Measurements from ENCODE around the gene SEMA5B.
A peak's percentile ranks its signal among the peaks of the same experiment; 100 is the strongest.

The SEMA5B gene

DNA sequence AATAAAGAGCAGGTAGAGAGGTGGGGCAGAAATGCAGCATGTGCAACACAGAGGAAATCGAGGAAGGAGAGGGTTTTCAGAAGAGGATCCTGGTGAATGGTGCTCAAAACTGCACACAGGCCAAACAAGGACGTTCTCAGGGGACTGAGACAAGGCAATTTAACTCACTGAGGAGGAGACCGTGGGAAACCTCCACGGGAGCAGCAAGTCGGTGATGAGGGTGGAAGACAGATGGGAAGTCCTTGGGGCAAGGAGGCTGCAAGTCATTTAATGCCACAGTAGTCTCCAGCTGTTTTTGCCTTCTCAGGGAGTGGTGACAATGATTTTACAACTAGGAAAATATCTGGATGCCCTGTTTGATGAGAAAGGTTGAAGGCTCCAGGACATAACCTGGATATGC lies 27.8 kb upstream of the SEMA5B start:
- no peak overlapping the region for H3K4me3 ChIP-seq (ENCODE audit: control insufficient read depth, low read depth, low read length)
- no peak for DNase-seq (ENCODE audit: low read depth)
- TF ChIP-seq, protein P1, sequence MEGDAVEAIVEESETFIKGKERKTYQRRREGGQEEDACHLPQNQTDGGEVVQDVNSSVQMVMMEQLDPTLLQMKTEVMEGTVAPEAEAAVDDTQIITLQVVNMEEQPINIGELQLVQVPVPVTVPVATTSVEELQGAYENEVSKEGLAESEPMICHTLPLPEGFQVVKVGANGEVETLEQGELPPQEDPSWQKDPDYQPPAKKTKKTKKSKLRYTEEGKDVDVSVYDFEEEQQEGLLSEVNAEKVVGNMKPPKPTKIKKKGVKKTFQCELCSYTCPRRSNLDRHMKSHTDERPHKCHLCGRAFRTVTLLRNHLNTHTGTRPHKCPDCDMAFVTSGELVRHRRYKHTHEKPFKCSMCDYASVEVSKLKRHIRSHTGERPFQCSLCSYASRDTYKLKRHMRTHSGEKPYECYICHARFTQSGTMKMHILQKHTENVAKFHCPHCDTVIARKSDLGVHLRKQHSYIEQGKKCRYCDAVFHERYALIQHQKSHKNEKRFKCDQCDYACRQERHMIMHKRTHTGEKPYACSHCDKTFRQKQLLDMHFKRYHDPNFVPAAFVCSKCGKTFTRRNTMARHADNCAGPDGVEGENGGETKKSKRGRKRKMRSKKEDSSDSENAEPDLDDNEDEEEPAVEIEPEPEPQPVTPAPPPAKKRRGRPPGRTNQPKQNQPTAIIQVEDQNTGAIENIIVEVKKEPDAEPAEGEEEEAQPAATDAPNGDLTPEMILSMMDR (conservative IDR thresholded peaks at IDR 0.05; ENCODE audit: control insufficient read depth, insufficient read depth, low read depth, low read length), result no peak

DNA sequence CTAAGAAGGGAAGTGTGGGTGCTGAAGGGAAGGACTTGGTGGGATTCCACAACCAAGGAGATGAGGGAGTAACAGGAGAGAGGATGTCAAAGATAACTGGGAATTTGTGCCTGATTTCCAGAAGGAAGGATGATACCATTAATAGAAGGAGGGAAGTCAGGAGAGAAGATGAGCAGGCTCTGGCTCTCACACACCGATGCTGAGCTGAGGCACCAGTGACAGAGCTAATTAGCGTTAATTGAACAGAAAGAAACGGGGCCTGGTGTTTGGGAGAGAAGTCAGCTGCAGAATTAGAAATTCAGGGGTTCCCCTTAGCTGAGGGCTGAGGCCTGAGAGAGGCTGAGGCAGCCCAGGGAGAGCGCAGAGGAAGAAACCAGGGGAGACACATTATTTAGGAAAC lies 27.4 kb upstream of the SEMA5B start:
- TF ChIP-seq, protein P1 (conservative IDR thresholded peaks at IDR 0.05; ENCODE audit: control insufficient read depth, insufficient read depth, low read depth, low read length), result no peak
- no peak overlapping the region for H3K4me3 ChIP-seq (ENCODE audit: control insufficient read depth, low read depth, low read length)
- no peak for DNase-seq (ENCODE audit: low read depth)

DNA sequence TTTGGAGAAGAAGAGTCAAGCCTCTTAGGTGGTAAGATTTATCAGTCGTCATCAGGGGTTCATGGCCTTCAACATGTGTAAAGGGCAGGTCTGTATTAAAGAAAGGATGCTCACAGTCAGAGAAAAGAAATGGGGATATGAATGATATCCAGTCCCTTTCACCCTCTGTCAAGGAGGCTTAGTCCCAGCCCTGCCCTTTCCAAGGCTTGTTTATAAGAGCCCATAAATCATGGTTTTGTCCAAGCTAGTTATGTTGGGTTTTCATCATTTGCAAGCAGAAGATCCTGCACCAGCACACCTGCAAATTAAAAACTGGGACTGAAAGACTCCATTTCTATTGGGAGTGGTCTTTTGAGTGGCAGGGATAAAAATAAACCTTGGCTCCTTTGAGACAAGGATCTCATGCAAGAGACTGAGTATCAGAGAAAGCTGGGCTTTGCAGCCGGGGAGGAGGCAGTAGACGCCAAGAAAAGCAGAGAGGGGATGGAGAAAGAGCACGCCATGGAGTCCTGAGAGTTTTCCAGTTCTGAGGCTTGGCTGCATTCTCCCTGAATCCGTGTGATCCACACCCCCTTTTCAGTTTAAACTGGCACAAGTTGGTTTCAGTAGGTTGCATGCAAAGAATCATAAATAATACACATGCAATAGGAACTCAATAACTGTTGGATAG lies 26.7 kb upstream of the SEMA5B start:
- TF ChIP-seq, protein P1 (conservative IDR thresholded peaks at IDR 0.05; ENCODE audit: control insufficient read depth, insufficient read depth, low read depth, low read length), result no peak
- no peak overlapping the region for H3K4me3 ChIP-seq (ENCODE audit: control insufficient read depth, low read depth, low read length)
- no peak for DNase-seq (ENCODE audit: low read depth)

DNA sequence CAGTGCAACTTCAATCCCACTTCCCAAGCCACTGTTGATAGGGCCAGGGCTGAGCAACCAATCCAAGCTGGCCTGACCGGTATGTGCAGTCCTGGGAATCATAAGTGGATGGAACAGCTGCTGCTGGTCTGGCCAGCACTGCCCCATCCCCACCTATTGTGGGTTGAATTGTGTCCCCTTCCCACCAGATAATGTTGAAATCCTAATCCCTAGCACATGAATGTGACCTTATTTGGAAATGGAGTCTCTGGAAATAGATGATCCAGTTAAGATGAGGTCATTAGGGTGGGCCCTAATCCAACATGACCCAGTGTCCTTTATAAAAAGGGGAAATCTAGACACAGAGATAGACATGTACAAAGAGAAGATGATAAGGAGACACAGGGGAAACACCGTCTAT lies 25.5 kb upstream of the SEMA5B start:
- DNase-seq (ENCODE audit: low read depth), result peak; percentile 40
- no peak overlapping the region for H3K4me3 ChIP-seq (ENCODE audit: control insufficient read depth, low read depth, low read length)
- TF ChIP-seq, protein P1 (conservative IDR thresholded peaks at IDR 0.05; ENCODE audit: control insufficient read depth, insufficient read depth, low read depth, low read length), result no peak

DNA sequence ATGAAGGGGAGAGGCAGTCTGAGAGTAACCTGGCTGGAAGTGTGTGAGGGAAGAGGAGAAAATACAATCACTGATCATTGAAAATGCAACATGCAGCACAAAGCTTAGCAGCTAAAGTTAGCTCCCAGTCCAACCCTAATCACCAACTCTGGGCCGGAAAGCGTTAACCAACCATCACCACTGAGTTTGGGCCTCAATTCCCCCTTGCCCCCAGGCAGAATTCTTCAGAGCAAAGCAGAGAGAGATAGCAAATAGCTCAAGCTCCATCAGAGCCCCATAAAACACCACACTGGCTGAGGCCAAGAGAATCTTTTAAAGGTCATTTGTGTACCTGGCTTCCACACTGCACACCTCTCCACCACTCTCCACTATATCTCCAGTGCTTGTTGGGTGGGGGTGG lies 23.1 kb upstream of the SEMA5B start:
- H3K4me3 ChIP-seq (ENCODE audit: control insufficient read depth, low read depth, low read length), result no peak overlapping the region
- TF ChIP-seq, protein P1 (conservative IDR thresholded peaks at IDR 0.05; ENCODE audit: control insufficient read depth, insufficient read depth, low read depth, low read length), result no peak
- no peak for DNase-seq (ENCODE audit: low read depth)

DNA sequence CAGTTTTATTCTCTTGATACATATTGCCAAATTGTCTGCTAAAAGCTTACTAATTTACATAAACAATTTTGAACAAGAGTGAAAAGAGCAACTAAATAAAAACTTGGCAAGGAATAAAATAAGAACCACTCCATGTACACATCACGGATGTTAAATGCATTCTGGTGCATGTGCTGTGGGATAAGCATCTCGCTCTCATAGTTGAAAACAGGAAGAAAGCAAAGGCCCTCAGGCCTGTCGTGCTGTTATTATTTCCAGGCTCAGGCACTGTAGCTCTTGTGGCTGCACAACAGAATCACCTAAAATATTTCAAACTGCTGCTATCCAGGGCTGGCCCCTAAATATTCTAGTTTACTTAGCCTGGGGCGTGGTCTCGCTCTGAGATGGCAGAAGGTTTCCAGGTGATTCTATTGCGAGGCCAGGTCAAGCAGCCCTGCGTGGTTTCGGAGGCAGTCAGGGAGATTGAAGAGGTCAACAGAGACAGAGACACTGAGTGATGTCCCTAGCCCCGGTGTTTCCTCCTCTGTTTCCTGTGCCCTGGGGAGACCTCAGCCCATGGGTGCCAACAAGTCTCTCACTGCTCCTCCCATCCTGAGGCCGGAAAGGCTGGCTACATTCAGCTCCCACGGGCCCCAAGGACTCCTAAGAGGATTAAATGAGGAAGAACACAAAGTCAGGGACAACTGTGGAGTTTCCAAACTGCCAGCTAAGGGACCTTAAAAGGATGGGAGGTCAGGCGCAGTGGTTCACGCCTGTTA lies 21.1 kb upstream of the SEMA5B start:
- DNase-seq (ENCODE audit: low read depth), result no peak
- TF ChIP-seq, protein P1 (conservative IDR thresholded peaks at IDR 0.05; ENCODE audit: control insufficient read depth, insufficient read depth, low read depth, low read length), result no peak
- H3K4me3 ChIP-seq (ENCODE audit: control insufficient read depth, low read depth, low read length), result no peak overlapping the region

All from fibroblast of mammary gland (primary cell).